ENCODE results near the gene TMEM187.
A peak's percentile ranks its signal among the peaks of the same experiment; 100 is the strongest.

TMEM187 gene

GRCh38 chrX:153955228-153955732 lies 17.3 kb upstream of the TMEM187 start:
- no peak for DNase-seq

GRCh38 chrX:153956044-153956907 lies 16.3 kb upstream of the TMEM187 start:
- DNase-seq = no peak

GRCh38 chrX:153957224-153957623 lies 15.3 kb upstream of the TMEM187 start:
- no peak for DNase-seq

DNA sequence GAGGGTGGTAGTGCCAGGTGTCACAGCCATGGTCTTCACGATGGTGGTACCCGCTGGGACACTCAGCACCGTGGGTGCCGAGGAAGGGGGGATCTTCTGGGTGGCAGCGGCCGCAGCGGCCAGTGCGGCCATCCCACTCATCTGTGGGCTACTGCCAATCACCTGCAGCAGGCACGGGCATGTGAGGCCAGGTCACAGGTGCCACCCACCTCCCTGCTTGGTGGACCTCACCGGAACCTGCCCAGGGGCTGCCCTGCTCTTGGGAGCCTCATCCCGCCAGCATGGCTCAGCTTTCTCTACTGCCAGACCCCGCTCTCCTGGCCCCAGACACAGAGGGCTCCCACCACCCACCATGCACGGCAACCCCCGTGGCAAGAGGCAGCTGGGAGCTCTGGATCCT lies 13.9 kb upstream of the TMEM187 start:
- no peak for DNase-seq

- no peak for DNase-seq
These were observed 12.9 kb upstream of the TMEM187 start for GRCh38 chrX:153959649-153960048.

DNA sequence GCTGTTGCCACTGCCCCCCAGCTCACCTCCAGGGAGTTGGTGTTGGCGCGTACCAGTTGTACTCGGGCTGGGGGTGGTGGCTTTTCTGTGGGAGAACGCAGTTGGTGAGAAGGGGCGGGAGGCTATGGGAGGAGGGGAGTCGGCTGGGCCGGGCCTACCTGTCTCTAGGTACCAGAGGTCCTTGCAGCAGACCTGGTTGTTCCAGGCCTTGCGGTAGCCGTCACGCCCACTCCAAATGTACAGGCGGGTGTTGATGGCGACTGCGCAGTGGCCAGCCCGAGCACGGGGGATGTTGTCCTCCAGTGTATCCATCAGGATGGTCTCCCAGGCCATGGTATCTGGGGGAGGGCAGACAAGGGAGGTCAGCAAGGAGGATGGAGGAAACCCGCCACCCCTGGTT lies 12.5 kb upstream of the TMEM187 start:
- no peak for DNase-seq

GRCh38 chrX:153960786-153961185 lies 11.8 kb upstream of the TMEM187 start:
- DNase-seq = no peak

GRCh38 chrX:153961292-153961691 lies 11.3 kb upstream of the TMEM187 start:
- no peak for DNase-seq

- no peak for DNase-seq
These were observed 9.0 kb upstream of the TMEM187 start for GRCh38 chrX:153963546-153963945.

DNA sequence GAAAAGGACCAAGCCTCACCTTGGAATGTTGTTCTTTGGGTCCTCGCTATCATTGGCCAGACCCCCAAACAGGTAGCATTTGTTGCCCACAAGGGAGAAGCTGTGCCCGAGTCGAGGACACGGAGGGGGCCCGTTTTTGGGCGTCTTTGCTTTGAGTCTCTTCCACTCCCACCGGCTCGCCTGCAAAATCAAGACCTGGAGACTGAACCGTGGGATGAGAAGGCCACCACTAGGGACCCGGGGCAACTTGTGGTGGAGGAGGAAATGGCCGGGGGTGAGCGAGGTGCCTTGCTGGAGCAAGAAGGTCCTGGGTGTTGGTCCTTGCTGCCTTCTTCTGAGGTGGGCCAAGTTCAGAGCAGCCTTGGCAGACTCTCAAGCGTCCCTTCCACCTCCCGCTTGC lies 8.4 kb upstream of the TMEM187 start:
- no peak for DNase-seq

DNA sequence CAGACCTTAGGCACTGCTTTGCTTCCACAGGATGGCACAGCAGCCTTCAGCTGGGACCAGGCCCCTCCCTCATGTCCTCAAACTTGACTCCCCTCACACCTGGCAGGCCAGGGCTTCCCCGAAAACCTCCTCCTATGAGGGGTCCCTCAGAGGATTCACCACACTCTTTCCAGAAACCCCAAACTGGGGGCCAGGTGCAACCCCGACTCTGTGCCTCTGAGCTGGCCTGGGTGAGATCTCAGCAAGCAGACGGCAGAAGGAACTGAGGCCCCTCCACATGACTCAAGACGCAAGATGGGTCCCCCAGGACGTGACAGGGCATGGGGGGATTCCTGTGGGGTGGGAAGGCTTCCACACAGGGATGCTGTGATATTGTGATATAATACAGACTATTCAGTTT lies 7.1 kb upstream of the TMEM187 start:
- no peak for DNase-seq

GRCh38 chrX:153966283-153966688 lies 6.3 kb upstream of the TMEM187 start:
- DNase-seq = no peak

DNA sequence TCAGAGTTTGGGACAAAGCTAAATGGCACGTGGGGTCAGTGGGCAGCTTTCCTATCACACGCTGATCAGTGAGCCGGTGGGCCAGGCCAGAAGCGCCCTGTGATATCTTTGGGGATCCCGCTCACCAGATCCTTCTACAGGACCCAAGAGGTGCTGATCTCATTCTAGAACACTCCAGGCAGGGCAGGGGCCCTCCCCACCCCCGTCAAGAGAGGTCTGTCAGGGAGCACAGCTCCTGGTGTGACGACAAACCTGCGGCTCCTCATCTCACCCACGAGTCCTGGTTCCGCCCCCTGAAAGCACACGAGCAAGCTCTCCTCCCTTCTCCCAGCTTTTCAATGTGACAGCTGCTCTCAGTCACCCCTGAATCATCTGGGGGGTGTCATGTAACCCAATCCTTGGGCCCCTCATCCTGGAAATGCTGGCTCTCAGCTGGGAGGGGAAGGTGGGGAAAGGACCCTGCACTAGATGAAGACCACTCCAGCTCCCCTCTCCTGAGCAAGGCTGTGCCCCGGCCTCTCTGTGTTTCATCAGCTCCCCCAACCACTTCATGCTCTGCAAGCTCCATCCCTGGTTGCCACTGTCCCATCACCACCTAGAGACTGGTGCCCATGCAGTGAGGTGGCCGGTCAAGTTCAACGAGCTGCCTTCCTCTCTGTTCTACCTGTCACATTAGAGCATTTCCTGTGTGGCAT lies 5.6 kb upstream of the TMEM187 start:
- no peak for DNase-seq

GRCh38 chrX:153967536-153968224 lies 4.9 kb upstream of the TMEM187 start:
- DNase-seq = no peak

GRCh38 chrX:153968255-153968654 lies 4.3 kb upstream of the TMEM187 start:
- DNase-seq = no peak

DNA sequence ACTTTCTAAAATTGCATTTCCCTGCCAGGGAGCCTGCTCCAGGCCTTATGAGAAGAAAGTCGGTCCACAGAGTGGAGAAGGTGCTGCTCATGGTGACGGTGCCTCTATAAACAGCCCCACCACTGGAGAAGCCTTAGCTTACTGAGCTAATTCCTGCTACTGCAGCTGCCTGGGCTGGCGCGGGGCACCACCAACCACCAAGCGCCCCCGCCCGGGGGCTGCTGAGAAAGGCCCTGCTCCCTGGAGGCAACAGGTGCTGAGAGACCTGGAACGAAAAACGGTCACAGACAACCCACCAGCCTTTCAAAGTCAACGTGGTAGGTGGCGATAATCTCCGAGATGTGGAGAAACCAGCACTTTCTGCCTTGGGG lies 3.8 kb upstream of the TMEM187 start:
- no peak for DNase-seq

GRCh38 chrX:153969125-153969903 lies 3.2 kb upstream of the TMEM187 start:
- DNase-seq = no peak

GRCh38 chrX:153969904-153970356 lies 2.6 kb upstream of the TMEM187 start:
- DNase-seq = no peak

DNA sequence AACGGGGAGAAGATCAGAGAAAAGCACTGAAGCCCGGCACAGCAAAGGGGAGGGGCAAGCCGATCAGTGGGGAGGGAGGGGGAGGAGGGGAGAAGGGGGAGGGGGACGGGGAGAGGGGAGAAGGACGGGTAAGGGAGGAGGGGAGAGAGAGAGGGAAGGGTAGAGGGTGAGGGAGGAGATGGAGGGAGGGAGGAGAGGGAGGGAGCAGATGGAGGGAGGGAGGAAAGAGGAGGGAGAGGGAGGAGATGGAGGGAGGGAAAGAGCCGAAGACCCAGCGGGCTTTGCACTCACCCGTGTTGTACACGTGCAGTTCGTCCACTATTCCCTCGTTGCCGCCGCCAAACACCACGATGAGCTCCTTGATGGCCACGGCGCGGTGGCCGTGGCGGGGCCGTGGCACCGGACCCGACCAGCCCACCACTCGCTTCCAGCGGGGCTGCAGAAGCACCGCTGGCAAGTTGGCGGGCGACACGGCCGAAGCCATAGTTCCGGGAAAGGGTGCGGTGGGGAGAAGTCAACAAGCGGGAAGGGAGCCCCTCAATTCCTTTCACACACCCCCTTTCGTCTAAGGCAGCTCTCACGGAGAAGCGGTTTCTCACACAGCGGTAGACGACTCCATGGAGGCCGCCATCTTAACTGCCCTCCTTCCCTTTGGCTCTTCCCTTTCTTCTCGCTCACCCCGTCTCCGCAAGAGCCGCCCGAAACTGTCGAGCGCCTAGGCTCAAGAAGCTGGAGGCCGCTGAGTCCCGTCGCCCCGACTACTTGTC lies 2.0 kb upstream of the TMEM187 start:
- DNase-seq = no peak

DNA sequence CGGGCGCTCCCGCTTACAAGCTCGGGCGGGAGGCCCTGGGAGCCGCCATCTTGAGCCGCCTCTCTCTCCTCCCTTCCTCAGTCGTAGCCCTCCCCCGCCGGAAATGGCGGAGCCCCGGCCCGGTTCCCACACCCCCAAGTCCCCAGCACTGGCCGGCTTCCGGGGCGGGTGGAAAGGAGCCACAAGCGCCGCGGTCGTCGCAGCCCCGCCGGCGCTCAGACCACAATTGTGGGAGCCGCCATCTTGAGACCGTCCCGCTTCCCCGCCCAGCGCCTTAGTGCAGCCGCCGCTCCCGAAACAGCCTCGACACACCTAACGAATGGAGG lies 1.5 kb upstream of the TMEM187 start:
- DNase-seq = peak; percentile 20

GRCh38 chrX:153971450-153972367 lies 845 bp upstream of the TMEM187 start, which contains the start of gene HCFC1:
HCFC1 (minus strand) TSS chrX:153971818; CDS start chrX:153970840, 978 bp downstream.
- no peak for DNase-seq

All from SIG-M5 (cell line).